ENCODE results near the gene SPECC1. TPM values are rescaled to one million over a fixed set of nuclear protein-coding genes. Genes with fewer than 3 reads are reported as not detected.

The SPECC1 gene
- polyA plus RNA-seq, 1 experiment = 13.0 TPM

DNA sequence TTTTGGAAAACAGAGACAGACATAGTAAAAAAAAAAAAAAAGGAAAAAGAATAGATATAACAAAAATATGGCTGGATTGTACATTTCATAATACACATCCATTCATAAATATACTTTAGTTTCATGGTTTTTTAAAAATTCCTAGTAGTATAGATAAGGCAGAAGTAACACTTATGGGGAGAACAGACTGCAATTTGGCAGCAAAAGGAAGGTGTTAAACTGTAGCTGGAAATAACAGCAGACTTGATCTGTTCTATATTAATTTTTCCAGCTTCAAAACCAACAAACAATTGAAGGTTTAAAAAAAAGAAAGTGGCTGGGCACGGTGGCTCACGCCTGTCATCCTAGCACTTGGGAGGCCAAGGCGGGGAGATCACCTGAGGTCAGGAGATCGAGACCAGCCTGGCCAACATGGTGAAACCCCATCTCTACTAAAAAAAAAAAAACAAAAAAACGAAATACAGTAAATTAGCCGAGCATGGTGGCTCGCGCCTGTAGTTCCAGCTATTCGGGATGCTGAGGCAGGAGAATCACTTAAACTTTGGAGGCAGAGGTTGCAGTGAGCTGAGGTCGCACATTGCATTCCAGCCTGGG is 191.8 kb downstream of the SPECC1 start:
- Histone ChIP-seq H3K36me3 (ENCODE audit: control insufficient read depth, insufficient read depth, low read length) (no peaks in the 10 kb centered on the region), H3K4me3 (ENCODE audit: low read depth, low read length) (no peak overlapping the region), H3K27me3 (ENCODE audit: control insufficient read depth, insufficient read depth, low read length) (no peaks in the 10 kb centered on the region)
- TF ChIP-seq, protein P1, sequence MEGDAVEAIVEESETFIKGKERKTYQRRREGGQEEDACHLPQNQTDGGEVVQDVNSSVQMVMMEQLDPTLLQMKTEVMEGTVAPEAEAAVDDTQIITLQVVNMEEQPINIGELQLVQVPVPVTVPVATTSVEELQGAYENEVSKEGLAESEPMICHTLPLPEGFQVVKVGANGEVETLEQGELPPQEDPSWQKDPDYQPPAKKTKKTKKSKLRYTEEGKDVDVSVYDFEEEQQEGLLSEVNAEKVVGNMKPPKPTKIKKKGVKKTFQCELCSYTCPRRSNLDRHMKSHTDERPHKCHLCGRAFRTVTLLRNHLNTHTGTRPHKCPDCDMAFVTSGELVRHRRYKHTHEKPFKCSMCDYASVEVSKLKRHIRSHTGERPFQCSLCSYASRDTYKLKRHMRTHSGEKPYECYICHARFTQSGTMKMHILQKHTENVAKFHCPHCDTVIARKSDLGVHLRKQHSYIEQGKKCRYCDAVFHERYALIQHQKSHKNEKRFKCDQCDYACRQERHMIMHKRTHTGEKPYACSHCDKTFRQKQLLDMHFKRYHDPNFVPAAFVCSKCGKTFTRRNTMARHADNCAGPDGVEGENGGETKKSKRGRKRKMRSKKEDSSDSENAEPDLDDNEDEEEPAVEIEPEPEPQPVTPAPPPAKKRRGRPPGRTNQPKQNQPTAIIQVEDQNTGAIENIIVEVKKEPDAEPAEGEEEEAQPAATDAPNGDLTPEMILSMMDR (IDR thresholded peaks at IDR 0.05; ENCODE audit: insufficient read depth, low read depth, low read length) = no peak
- CTCF ChIA-PET = interaction anchor here (1.1 kb wide), 1 partner anchor 24 kb away, joined by 3 read pairs; no protein-coding TSS in a partner anchor
- POLR2A ChIA-PET = no interaction called here
- DNase-seq (ENCODE audit: low read depth) = no peak

DNA sequence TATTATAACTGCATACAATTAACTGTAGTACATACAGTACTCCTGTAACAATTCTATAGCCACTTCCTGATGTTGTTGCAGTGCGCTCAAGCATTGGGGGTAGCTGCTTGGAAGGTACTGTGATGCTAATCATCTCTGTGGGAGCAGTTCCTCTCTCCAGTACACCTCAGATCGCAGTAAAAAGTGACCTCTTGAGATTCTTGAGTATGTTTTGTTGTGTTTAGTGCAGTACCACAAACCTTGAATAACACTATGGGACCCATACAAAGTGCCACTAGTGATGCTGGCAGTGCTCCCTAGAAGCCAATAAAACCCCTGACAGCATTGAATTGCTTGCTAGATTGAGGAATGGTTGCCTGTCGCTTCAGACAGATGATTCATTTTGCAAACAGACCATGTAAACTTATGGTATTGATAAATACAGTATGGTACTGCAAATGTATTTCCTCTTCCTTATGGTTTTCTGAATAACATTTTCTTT is 193.0 kb downstream of the SPECC1 start:
- ChIA-PET POLR2A (no interaction called here), CTCF (no interaction called here)
- H3K27me3 ChIP-seq (ENCODE audit: control insufficient read depth, insufficient read depth, low read length) = no peaks in the 10 kb centered on the region
- no peak overlapping the region for H3K4me3 ChIP-seq (ENCODE audit: low read depth, low read length)
- TF ChIP-seq, protein P1 (IDR thresholded peaks at IDR 0.05; ENCODE audit: insufficient read depth, low read depth, low read length) = no peak
- no peaks in the 10 kb centered on the region for H3K36me3 ChIP-seq (ENCODE audit: control insufficient read depth, insufficient read depth, low read length)
- DNase-seq (ENCODE audit: low read depth) = no peak

DNA sequence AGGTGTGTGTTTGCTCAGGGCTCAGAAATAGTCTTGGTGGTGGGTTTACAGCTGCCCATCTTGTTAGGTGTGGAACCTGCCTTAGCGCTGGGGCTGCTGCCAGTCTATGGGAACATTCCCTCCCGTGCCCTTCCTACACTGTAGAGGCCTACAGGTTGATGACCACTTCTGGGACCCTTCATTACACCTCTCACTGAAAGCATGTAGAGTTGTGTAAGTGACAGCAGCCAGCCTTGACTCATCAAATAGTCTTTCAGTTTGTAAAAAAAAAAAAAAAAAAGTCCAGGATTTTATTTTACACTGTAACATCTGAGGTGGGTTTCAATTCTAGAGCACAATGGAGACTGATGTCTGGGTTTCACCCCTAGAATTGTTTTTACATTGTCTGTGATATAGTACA is 193.9 kb downstream of the SPECC1 start:
- no peaks in the 10 kb centered on the region for H3K27me3 ChIP-seq (ENCODE audit: control insufficient read depth, insufficient read depth, low read length)
- H3K36me3 ChIP-seq (ENCODE audit: control insufficient read depth, insufficient read depth, low read length) = no peaks in the 10 kb centered on the region
- no peak overlapping the region for H3K4me3 ChIP-seq (ENCODE audit: low read depth, low read length)
- POLR2A ChIA-PET = no interaction called here
- no peak for DNase-seq (ENCODE audit: low read depth)
- CTCF ChIA-PET = no interaction called here
- TF ChIP-seq, protein P1 (IDR thresholded peaks at IDR 0.05; ENCODE audit: insufficient read depth, low read depth, low read length) = no peak

DNA sequence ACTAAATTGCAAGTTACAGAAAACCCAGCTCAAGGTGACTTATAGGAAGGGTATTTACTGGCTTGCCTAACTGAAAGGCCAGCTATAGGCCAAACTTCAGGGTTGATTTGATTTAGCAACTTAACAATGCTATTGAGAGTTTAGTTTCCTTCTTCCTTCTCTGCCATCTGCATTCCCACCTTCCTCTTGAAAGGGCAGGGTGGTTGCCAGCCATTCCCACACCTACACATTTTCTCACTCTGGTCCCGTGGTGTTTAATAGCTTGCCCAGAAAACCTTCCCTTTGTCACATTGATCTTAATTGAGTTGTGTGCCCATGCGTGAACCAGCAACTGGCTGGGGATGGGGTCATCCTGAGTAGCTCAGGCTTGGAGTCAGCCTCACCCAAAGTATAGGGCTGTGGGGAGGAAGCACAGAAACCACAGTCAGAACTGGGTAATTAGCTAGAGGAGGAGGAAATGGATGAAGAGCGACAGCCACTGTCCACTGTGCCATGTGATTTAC is 194.7 kb downstream of the SPECC1 start:
- TF ChIP-seq, protein P1 (IDR thresholded peaks at IDR 0.05; ENCODE audit: insufficient read depth, low read depth, low read length) = no peak
- POLR2A ChIA-PET = no interaction called here

DNA sequence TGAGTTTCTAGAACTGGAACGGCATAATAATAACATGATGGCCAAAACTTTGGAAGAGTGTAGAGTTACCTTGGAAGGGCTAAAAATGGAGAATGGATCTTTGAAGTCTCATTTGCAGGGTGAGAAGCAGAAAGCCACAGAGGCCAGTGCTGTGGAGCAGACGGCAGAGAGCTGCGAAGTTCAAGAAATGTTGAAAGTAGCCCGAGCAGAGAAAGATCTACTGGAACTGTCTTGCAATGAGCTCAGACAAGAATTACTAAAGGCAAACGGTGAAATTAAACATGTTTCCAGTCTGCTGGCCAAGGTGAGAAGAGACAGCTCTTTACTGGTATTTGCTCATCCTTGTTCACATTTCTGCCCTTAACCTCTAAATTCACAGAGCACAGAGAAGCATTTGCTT is 196.4 kb downstream of the SPECC1 start:
- TF ChIP-seq, protein P1 (IDR thresholded peaks at IDR 0.05; ENCODE audit: insufficient read depth, low read depth, low read length) = no peak
- POLR2A ChIA-PET = no interaction called here

More for the DNA sequence above, 194.7 kb downstream of the SPECC1 start:
- Histone ChIP-seq H3K4me3 (ENCODE audit: low read depth, low read length) (no peak overlapping the region), H3K36me3 (ENCODE audit: control insufficient read depth, insufficient read depth, low read length) (no peaks in the 10 kb centered on the region), H3K27me3 (ENCODE audit: control insufficient read depth, insufficient read depth, low read length) (no peaks in the 10 kb centered on the region)
- CTCF ChIA-PET = interaction anchor here (0.9 kb wide), 1 partner anchor 15 kb away, joined by 3 read pairs; no protein-coding TSS in a partner anchor
- DNase-seq (ENCODE audit: low read depth) = no peak

More for the DNA sequence above, 196.4 kb downstream of the SPECC1 start:
- DNase-seq (ENCODE audit: low read depth) = no peak
- CTCF ChIA-PET = interaction anchor here (0.8 to 2.4 kb wide), 5 partner anchors 9 to 36 kb away, joined by 3 to 15 read pairs (median 6); no protein-coding TSS in a partner anchor
- Histone ChIP-seq H3K36me3 (ENCODE audit: control insufficient read depth, insufficient read depth, low read length) (no peaks in the 10 kb centered on the region), H3K27me3 (ENCODE audit: control insufficient read depth, insufficient read depth, low read length) (no peaks in the 10 kb centered on the region), H3K4me3 (ENCODE audit: low read depth, low read length) (no peak overlapping the region)
